HG02763 (cell line): ENCODE data around the gene BACH2.
"Not testable (repeated sequence)": the region's sequence is repeated elsewhere in the genome, so short reads cannot be mapped to it uniquely, and the experiment has no call there.

ENCODE experiments used
- ATAC-seq: cut with Tn5 transposase; IDR thresholded peaks from one replicate; pipeline ENCODE4 v1.9.1; 2021; ENCODE audit warnings: mild to moderate bottlenecking, moderate library complexity; ENCODE audit not compliant: unreplicated experiment

Gene BACH2

DNA sequence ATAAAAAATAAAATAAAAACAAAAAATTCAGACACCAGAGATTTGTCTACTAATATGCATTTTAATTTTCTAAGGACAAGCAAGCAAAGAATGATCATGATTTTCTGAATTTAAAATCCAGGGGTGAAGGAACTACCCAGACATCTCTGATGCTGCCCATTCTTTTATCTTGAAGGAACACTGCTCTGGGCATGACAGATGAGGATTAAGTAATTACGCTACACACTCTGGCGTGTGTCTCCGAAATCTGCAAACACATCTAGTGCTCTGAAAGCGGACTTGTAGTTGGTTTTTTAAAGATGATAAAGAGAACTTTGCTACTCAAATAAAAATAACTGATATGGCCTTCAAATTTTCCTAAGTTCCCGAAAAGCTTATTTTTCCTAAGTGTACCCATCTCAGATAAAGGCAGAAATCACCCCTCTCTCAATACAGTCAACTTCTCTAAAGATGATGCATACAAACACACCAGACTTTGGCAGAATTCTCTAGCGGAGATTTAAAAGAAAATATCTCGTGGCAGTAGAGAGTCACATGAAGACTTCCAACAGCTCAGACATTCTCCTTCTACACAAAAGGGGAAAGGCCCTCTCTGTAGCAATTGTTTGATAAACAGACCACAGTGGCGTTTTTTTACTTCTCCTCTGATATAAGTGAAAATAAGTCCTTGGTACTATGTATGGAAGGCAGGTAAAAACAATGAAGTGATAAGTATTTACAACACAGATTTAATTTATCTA is 133.8 kb downstream of the BACH2 start:
- no peak for ATAC-seq

DNA sequence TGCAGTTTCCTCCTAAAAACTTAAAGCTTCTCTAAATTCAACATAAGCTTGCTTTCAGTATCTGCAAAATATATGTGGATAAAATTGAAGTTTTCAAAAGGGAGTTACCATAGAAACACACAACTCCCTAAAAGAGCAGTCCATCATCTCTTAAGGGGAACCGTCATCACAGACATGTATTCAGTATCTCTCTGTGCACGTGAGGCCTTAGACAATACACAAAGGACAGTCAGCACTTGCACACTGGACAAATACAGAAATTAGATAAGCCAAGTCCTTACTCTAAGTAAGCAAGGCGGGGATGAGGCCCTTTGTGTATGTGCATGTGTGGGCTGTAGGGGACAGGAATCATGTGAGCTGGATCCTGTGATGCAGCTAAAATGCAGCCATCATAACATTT is 136.6 kb downstream of the BACH2 start:
- ATAC-seq: no peak

DNA sequence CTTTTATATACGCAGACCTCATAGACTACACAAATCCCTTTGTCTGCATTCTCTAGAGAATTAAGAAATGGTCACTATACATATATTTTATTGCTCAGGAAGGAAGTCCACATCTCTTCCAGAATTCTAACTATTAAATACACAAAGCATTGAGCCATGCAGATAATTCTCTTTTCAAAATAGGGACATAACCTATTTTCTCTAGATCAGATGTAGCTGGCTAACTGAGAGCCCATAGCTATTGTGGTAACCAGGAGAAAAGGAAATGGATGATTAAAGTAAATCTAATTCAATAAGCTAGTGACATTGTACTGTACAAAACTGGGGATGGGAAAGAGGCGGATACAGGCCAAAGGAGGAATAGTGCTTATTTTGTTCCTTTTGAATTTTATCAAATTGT is 137.2 kb downstream of the BACH2 start:
- no peak for ATAC-seq

DNA sequence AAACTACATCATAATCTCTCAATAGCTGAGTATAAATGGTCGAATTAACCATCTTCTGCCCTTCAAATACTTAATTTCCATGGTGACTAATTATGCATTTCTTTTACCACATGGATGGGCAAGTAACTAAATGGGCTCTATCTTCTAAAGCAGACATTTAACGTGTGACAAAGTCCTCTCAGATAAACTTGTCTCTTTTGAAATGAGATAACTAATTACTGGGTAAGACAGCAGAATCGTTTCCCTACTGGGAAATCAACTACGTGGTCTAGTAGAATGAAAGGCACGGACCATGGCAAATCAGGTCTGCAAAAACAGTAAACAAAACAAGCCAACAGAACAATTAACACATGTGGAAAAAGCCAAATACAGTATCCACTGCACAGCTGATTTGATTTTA is 137.7 kb downstream of the BACH2 start:
- no peak for ATAC-seq

DNA sequence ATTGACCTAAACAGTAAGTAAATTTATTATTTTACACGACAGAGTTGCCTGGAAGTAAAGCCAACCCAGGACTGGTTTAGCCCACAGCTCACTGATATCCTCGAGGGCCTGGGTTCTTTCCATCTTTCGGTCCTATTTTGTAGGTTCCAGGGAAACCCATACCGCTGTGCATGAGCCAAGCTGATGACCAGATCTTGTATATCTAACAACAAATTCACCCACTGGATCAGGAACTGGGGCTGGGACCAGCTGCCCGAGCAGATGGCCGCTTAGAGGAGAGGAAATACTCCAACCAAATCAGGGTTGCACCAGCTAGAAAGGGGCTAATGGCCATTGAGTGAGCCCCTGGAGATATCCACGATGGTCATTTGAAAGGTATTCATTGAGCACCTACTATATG is 139.2 kb downstream of the BACH2 start:
- ATAC-seq: no peak

DNA sequence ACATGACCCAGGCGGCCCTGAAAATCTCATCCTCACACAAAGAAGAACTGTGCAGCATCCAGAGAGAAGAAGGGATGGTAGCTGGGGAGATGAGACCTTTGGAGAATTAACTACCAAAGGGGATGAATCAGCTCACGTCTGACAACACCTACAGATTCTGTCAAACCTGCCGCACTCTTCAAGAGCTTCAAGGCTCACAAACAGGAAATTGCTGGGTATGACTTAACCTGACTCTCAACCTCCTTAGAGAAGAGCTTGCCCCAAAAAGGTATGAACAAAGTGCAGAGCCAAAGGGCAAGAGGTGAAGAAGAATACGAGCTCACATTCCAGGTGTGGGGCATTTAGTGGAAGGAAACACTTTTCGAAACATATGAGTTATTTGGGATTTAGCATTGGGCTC is 139.8 kb downstream of the BACH2 start:
- ATAC-seq: no peak

DNA sequence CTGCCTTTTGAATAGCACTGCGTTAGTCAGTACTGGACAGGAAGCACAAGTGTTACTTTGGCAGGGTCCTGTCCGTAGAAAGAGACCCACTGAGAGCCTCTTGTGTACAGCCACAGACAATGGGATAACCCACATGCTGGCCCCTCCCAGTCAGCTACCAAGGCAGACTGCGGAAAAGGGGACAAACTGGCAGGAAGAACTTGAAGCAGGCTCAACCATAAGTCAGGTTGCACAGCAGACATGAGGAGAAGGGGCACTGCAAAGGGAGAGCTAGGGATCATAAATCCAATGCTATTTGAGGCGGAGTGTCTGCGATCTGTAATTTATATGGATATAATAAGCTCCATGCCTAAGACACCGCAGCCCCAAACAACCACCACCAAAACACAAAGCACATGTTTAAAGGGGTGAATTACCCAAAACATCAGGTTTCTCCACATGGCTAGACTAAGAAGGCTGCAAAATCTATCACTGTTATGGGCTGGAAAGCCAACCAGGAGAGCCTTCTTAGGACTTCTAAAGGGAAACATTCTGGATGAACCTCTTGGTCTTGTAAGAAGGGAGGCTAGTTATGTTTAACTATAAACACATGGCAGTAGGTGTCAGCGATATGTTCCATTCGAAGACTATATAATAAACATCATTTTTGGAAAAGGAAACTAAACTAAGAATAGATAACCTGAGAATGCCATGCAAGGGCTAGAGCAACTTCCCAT is 141.7 kb downstream of the BACH2 start:
- no peak for ATAC-seq

DNA sequence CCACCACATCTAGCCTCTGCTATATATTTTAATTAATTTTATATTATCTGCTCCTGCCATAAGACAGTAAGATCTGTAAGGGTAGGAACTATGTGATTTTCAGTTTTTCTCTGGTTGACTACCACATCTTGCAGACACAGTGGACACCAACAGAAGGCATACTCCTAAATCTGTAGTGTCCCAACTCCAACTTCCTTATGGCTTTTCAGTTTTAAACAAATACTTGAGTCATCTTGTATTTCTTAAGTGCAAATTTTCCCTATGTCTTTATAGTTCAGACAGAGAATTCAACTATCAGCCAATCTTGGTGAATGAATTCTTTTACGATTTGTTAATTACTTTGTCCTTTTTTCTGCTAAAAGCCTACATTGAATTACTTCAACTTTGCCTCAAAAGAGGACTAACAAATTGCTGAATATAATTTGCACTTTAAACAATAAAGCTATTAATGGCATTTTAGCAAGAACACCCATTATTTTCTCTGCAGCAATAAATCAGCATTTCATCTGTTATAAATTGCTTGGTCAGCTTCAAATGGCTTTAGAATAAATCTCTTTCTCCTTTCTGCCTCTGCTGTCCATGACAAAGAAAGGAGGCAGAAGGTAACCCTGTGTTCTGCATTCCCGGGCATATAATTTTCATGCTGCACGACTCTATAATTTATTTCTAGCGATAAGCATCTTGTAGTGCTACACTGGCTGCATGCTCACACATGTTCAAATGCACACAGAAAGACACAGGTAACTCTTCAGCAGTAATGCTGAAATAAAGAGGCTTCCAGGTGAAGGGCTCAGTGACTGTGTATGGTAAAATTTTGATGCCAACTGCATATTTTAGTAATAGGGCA is 144.8 kb downstream of the BACH2 start:
- ATAC-seq: no peak

DNA sequence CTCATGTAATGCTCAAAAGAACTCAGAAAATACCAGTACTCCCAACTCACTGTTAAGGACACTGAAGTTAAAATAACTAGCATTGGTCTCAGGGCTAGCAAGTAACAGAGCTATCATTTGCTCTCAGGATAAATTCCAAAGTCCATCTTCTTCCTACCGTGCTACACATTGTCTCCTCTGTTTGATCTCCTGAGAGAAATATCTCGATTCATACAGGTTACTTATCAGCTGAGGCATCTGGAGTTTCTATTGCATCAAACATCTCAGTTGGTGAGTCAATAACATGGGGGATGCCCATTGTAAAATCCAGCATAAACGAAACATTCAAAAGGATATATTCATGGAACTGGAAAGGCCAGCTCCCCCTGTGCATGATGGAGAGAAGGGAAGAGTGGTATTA is 147.4 kb downstream of the BACH2 start:
- no peak for ATAC-seq

DNA sequence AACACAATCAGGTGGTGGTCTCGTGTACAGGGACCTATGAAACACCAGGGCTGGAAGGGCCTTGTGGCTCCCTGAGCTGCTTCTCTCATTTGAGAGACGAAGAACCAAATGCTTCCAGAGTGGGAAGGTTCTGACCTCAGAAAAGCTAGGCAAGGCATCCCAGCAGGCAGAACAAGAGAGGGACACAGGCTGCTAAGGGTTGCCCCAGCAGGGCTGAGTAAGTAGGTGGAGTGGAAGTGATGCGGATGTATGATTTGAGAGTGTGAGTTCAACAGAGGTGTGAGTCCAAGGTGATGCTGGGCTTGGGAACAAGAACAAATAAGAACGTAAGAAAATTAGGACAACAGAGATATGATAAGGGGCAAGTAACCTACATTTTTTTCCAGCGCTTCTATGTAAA is 147.8 kb downstream of the BACH2 start:
- no peak for ATAC-seq

DNA sequence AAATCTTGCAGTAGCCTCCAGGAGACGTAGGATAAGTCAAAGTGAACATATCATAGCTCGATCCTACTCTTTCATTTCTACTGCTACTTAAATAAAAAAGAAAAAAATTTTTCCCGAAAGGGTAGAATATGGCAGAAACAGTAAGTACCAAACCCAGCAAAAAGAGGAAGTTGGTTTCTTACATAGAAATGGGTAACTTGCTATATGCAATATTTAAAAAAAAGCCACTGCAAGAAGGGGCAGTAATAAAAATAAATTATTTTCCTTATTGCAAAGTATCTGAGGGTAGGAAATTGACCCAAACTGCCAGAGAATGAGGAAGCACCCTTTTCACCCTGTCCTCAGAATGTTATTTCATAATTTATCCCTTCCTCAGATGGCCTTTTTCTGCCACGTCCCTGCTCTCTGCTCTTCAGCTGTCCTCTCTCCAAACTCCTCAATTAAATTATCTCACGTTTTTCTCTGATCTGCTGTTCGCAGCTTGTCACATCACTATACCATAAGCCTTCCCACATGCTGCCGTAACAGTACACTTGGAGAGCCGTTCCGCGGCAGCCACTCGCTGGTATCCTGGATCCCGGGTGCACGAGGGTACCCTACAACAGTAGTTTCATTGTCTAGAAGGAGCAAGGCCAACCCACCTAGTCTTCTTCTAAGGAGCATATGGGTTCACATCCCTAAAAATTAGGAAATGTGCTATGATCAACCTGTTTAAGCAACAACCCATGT is 149.6 kb downstream of the BACH2 start:
- no peak for ATAC-seq

DNA sequence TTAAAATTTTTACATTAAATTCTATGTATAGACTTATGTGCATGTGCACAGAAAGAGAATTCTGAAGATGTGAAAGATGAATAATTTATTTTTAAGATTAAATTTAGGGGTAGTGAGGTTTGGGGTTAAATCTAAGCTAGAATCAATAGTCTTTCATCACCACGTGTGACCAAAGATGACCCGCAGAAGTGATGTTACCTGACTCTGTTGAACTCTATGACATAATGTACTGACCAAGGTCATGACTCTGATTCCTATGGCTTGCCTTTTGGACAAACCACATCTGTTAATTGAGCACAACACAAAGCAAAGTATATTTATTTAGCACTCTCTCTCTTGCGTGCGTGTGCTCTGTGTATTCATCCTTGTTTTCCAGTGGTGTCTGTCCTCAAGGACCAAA is 150.6 kb downstream of the BACH2 start:
- ATAC-seq: no peak

DNA sequence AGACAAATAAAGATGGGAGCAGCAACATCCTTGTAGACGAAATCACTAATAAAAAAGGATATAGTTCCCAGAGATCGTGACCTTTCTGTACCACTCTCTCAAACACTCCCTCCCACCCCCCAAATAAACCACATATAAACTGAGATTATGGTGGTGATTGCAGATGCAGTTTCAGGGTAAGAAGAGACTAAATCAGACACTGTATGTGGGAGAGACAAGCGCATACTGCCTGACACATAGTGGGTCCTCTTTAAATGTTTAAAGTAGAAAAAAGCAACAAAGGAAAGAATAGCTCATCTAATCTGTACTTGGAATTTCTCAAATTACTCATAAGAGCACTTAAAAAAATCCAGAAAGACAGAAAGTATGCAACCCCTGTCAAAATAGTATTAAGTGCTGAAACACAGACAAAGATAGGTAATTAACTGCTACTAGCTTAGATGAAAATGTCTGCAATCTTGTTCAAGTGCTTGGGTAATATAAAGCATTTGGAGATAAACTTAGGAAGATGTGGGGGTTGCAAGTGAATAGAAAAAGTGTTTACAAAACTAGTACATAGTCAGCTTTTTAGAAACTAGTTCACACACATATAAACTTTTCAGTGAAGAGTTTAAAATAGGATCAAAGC is 151.6 kb downstream of the BACH2 start:
- no peak for ATAC-seq

DNA sequence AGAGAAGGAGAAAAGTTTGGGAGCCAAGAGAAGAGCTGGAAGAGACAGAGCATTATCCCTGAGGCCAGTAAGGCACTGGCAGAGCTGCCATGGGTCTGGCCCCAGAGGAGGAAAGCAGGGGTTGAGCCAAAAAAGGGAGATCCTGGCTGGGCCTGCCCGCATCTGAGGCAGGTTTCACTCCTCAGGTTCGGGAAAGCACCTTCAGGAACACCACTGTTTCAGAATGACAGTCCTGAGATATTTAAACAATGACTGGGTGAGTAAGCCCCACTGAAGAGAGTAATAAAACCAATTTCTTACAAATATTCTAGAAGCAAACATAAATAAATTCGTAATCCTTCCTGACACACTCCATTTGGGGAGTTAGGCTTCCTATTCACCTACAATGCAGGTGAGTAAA is 152.2 kb downstream of the BACH2 start:
- ATAC-seq: no peak

DNA sequence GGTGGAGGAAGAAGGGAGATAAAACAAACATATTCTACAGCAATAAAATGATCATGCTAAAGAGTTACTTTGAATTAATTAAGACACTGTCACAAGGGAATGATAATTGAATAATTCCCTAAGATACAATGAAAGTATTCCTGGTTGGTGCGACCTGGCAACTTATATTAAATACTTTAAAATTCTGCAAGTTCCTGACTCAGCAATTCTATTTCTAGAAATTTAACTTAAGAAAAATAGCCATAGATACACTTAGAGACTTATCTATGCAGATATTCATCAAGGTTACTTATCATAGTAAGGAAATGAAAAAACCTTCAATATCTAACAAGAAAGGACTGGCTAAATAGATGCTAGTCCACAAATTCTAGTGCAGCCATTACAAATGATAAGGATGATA is 156.0 kb downstream of the BACH2 start:
- no peak for ATAC-seq

DNA sequence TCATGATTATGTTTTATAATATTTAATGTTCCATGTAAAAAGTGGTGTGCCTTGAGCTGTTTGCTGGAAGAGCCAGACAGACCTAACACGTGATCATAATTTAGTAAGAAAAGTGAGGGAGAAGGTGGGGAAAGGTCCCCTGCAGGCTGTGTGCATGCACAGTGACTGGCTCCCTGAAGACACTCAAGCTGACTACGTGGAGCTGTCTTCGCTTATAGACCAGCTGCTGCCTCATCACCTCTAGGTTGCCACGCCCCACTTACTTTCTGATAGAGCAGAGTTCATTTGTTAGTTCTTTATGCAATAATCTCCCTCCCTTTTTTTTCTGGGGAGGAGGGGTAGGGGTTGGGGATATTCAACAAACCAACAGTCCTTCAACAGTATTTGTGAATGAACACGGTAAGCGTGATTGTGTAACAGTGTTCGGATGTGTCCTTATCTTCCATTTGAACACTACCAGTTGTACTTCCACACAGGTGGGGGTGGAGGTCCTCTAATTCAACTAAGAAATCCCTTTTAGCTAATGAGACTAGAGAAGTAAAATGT is 157.3 kb downstream of the BACH2 start:
- no peak for ATAC-seq

DNA sequence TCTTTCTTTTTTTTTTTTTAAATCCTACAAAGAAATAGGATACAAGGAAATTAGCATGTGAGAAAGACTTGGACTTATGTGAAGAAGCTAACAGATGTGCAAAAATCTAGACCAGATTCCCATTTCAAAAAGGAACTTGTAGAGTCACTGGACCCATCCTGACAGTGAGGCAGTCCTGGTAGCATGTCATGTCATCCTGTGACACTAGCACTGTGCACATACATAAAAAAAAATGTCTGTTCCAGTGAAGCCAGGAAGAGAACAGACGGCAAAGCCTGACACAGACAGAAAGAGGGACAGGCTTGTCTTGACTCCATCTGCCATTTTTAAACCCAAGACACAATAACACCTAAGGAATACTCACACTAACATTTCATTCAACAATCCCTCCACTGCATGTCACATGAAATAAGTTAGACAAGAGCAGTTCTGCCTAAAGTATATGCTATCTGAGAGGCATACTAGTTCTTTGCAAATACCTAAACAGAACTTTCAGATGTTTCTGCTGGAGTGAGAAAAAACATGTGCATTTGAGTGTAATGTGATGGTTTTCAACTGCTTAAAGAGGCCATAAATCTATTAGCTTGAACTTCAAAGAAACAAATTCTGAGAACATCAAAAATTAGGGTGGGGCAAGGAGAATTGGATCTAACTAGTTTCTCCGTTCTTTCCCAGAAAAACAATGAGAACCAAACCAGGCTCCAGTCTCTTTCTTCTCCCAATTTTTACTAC is 159.6 kb downstream of the BACH2 start:
- no peak for ATAC-seq

DNA sequence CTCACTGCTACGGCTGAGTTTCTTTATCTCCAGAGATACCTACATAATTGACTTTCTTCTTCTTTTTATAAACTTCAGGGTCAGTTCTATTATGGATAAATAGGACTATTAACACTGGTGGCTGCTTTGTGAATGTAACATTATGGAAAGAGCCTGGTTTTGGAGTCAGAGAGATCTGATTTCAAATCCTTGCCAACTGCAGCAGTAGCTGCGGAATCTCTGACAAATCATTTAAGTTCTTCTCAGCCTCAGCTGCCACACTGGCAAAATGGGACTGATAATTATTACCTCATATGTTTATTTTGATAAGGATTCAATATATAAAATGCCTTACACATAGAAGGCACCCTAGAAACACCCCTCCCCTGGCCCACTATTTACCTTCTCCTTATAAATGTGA is 160.5 kb downstream of the BACH2 start:
- ATAC-seq: no peak

DNA sequence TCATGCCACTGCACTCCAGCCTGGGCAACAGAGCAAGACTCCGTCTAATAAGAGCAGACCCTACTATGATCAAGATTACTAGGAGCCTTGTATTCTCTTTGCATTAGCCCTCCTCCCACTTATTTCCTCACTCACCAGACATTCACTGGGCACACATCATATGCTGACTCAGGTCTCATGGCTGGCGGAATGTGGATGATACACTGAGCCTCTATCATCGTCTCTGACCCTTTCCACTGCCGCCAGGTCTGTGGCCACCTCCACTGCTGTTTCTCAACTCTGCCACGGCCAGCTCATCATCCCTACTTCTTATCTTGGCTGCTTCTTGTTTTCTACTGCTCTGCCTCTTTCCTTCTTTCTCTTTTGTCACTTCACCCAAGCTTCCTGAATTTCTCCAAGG is 161.0 kb downstream of the BACH2 start:
- no peak for ATAC-seq

DNA sequence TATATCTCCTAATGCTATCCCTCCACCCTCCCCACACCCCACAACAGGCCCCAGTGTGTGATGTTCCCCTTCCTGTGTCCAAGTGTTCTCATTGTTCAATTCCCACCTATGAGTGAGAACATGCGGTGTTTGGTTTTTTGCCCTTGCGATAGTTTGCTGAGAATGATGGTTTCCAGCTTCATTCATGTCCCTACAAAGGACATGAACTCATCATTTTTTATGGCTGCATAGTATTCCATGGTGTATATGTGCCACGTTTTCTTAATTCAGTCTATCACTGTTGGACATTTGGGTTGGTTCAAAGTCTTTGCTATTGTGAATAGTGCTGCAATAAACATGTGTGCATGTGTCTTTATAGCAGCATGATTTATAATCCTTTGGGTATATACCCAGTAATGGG is 163.0 kb downstream of the BACH2 start:
- ATAC-seq: not testable (repeated sequence)
